ENCODE data around the gene SRC. TPM values are rescaled to one million over a fixed set of nuclear protein-coding genes. Genes with fewer than 3 reads are reported as not detected.

The SRC gene
- total RNA-seq, 4 donors from 2014 or later: 27.5 to 52.2 (median 42.3) TPM

DNA sequence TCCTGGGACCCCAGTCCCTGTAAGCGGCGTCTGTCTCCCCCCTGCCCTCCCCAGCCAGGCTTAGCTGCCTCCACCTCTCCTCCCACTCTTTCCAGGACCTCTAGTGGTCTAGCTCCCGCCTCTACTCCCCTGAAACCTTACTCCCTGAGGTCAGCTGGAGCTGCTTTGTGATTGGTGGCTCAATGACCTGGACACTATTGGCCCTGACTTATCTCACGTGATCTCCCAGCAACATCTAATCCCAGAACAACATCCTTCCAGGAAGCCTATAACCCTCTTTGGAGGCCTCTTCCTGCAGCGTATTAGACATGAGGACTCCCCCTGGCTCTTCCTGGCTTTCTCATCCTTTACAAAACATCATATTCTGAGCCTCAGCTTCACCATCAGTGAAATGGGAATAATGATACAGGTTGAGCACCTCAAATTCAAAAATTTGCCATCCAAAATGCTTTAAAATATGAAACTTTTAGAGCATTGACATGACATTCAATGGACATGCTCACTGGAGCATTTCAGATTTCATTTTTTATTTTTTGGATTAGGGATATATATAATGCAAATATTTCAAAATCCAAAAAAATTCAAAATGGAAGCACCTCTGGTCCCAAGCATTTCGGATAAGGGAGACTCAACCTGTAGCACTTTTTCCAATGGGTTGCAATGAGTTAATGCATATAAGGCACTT lies 16.3 kb upstream of the SRC start:
- H3K36me3 ChIP-seq: no peaks in the 10 kb centered on the region
- H3K9me3 ChIP-seq: no peaks in the 10 kb centered on the region
- peaks cover 6 to 38% (median 34%) of the 10 kb centered on the region in 4 donors for H3K4me1 ChIP-seq
- no peak overlapping the region for H3K4me3 ChIP-seq
- no peak for TF ChIP-seq CTCF (IDR thresholded peaks at IDR 0.05)
- TF ChIP-seq POLR2AphosphoS5 (IDR thresholded peaks at IDR 0.05): no peak
- TF ChIP-seq POLR2A (IDR thresholded peaks at IDR 0.05; ENCODE audit: low read depth): no peak
- TF ChIP-seq EP300 (IDR thresholded peaks at IDR 0.05): no peak
- no peak for DNase-seq (ENCODE audit: extremely low spot score)
- H3K27ac ChIP-seq (replicated peaks in 1 of 4): peak overlapping the region in 3 of 4 donors; percentile 71 to 77 (median 74)
- 92% methylated on average over 6 of the region's 6 CpGs for WGBS
- intact Hi-C loops (cut with DNase I): no loop called here
- H3K27me3 ChIP-seq: no peaks in the 10 kb centered on the region

GRCh38 chr20:37330316-37330715 lies 15.6 kb upstream of the SRC start:
- intact Hi-C loops (cut with DNase I): no loop called here
- TF ChIP-seq POLR2AphosphoS5 (IDR thresholded peaks at IDR 0.05) (no peak), EP300 (IDR thresholded peaks at IDR 0.05) (no peak), CTCF (IDR thresholded peaks at IDR 0.05) (no peak), POLR2A (IDR thresholded peaks at IDR 0.05; ENCODE audit: low read depth) (no peak)
- Histone ChIP-seq H3K27me3 (no peaks in the 10 kb centered on the region), H3K36me3 (no peaks in the 10 kb centered on the region), H3K4me3 (no peak overlapping the region), H3K4me1 (peaks cover 6 to 38% (median 34%) of the 10 kb centered on the region in 4 donors), H3K27ac (replicated peaks in 1 of 4) (no peak overlapping the region), H3K9me3 (no peaks in the 10 kb centered on the region)
- DNase-seq (ENCODE audit: extremely low spot score): no peak
- WGBS: 90% methylated on average over 4 of the region's 6 CpGs

- 83% methylated on average over 10 of the region's 11 CpGs for WGBS
- TF ChIP-seq POLR2AphosphoS5 (IDR thresholded peaks at IDR 0.05) (no peak), EP300 (IDR thresholded peaks at IDR 0.05) (no peak), CTCF (IDR thresholded peaks at IDR 0.05) (no peak)
- peak overlapping the region in 3 of 4 donors; percentile 12 to 54 (median 35) for H3K27ac ChIP-seq (replicated peaks in 1 of 4)
- H3K4me3 ChIP-seq: no peak overlapping the region
- H3K36me3 ChIP-seq: no peaks in the 10 kb centered on the region
- H3K9me3 ChIP-seq: no peaks in the 10 kb centered on the region
- peaks cover 12 to 44% (median 40%) of the 10 kb centered on the region in 4 donors for H3K4me1 ChIP-seq
- DNase-seq (ENCODE audit: extremely low spot score): no peak
- intact Hi-C loops (cut with DNase I): no loop called here
- no peaks in the 10 kb centered on the region for H3K27me3 ChIP-seq
Observed at GRCh38 chr20:37331060-37331857, 14.7 kb upstream of the SRC start.

DNA sequence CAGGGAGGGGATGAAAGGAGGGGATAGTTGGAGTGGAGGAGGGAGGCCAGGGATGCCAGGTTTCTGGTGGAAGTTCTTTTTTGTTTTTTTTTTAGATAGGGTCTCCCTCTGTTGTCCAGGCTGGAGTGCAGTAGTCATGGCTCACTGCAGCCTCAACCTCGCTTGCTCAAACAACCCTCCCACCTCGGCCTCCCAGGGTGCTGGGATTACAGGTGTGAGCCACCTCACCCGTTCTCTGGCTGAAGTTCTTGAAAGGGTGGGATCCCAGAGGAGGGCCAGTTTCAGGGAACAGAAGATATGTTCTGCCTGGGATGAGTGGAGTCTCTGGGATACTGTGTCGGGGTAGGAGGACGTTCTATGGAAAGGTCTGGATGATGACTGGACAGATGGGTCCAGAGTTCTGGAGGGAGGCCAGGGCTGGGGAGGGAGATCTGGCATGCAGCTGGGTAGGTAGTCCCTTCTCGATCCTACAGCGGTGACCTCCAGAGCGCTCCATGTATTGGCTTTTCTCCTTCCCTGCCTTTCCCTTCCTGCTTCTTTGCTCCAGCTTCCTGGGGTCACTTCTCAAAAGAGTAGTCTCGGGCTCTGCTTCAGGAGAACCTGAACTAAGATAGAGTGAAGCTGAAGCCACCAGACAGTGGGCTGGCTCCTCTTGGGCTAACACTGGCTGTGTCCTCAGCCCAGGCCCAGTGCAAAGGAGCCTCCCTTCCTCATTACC lies 12.7 kb upstream of the SRC start:
- H3K9me3 ChIP-seq: no peaks in the 10 kb centered on the region
- TF ChIP-seq EP300 (IDR thresholded peaks at IDR 0.05) (no peak), CTCF (IDR thresholded peaks at IDR 0.05) (no peak), POLR2AphosphoS5 (IDR thresholded peaks at IDR 0.05) (no peak), POLR2A (IDR thresholded peaks at IDR 0.05; ENCODE audit: low read depth) (no peak)
- intact Hi-C loops (cut with DNase I): no loop called here
- no peak for DNase-seq (ENCODE audit: extremely low spot score)
- no peak overlapping the region for H3K4me3 ChIP-seq
- H3K4me1 ChIP-seq: peaks cover 21 to 34% (median 30%) of the 10 kb centered on the region in 4 donors
- no peaks in the 10 kb centered on the region for H3K27me3 ChIP-seq
- no peaks in the 10 kb centered on the region for H3K36me3 ChIP-seq
- H3K27ac ChIP-seq (replicated peaks in 1 of 4): no peak overlapping the region
- WGBS: 93% methylated on average over 9 of the region's 9 CpGs

All from esophagus muscularis mucosa (tissue), 4 donors.